Hematopoietic multipotent progenitor cell (in vitro differentiated cells): Measurements from ENCODE around the gene PPA2. TPM values are rescaled to one million over a fixed set of nuclear protein-coding genes. Genes with fewer than 3 reads are reported as not detected.
"Not testable (repeated sequence)": the region's sequence is repeated elsewhere in the genome, so short reads cannot be mapped to it uniquely, and the experiment has no call there.

Experiments used
- DNase-seq, 3 donors: peaks; one replicate each; pipeline ENCODE4 v3.0.0-alpha.2; 2011 to 2015; ENCODE audit warnings: low read depth in 2 of 3, low spot score in 2 of 3
- total RNA-seq: library from RNA; depleted of rRNA; stranded (reverse); fragments of >200 nt; gene quantifications from one replicate; pipeline ENCODE4 v1.2.3, GENCODE V29; 2012

Gene PPA2
- total RNA-seq, 1 donor, result 60.6 TPM

DNA sequence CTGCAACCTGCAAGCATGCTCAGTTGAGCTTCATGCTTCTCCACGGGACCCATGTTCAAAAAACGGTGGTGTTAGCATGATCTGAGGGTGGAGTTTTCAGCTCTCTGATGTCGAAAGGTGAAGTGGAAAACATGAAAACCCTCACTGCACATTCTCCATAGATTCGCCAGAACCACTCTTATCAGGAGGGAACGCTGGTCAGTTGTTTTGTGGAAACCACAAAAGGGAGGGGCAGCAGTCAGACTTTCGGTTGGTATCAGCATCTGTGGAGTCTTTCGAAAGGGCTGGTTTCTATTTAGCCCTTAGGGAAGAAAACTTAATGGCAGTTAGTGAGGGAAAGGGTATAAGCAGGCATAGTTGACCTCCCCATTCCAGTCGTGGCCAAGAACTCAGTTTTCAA lies 12.6 kb downstream of the PPA2 start:
- DNase-seq, result peak in 2 of 3 donors; percentile 26 to 44

DNA sequence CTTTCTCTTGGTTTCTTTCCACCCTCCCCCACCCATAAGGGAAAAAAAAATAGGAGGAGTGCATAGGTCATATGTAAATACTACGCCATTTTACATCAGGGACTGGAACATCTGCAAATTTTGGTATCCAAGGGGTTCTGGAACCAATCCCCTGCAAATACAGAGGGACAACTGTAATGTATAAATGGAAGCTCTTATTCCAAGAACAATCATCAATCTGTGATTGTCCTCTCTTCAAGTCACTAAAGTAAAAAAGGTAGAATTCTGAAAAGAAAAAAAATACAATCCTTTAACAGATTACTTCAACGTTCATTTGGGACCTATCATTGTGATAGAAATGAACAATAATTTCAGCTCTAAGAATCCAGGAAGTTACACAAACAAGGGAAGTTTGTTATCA lies 13.6 kb downstream of the PPA2 start:
- no peak for DNase-seq

DNA sequence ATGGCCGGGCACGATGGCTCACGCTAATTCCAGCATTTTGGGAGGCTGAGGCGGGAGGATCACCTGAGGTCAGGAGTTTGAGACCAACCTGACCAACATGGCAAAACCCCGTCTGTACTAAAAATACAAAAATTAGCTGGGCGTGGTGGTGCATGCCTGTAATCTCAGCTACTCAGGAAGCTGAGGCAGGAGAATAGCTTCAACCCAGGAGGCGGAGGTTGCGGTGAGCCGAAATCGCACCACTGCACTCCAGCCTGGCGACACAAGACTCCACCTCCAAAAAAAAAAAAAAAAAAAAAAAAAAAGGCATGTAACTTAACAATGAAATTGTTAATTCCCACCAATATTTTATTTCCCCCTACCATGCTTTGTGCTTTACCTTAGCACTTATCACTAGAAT lies 15.3 kb downstream of the PPA2 start:
- not testable (repeated sequence) for DNase-seq

DNA sequence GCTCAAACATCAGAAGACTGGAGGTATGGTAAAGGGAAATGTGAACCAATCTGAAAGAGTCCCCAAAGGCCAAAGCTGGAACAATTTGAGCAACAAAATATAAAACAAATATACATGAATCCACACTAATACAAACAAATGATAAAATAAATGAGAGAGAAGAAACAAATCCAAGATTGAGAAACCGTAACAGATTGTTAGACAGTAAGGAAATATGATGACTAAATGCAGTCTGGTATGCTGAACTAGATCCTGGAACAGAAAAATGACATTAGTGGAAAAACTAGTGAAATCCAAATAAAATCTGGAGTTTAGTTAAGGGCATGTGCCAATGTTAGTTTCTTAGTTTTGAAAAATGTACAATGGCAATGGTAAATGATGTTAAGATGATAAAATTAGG lies 15.9 kb downstream of the PPA2 start:
- no peak for DNase-seq

DNA sequence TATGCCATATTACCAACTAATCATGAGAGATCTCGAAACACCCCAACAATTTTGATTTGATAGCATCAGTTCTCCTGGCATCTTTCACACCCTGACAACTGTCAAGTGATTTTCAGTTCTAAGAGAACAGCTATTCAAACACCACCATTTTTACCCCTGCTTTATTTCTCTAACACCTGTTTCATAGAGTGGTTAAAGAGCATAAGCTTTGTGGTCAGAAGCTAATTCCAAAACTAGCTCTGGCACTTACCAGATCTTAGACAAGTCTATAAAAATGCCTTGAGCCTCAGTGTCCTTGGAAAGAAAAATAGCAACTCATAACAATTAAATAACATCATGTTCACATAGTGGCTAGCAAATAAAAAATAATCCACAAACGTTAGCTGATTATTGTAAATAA lies 17.9 kb downstream of the PPA2 start:
- no peak for DNase-seq

DNA sequence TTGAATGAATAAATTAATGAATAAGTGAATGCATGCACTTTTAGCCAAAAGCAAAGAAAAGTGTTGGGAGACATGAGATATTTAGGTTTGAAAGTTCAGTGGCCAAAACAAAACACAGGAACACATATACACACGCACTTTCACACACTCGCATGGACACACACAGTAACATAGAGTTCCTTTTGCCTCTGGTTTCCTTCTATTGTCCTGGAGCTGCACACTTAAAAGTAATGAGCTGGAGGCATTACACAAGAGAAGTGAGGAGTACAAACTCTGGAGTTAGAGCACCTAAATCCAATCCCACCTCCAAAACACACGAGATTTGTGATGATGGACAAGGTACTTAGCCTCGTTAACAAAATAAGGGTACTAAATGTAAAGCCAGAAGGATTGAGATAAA lies 18.7 kb downstream of the PPA2 start:
- DNase-seq, result no peak

DNA sequence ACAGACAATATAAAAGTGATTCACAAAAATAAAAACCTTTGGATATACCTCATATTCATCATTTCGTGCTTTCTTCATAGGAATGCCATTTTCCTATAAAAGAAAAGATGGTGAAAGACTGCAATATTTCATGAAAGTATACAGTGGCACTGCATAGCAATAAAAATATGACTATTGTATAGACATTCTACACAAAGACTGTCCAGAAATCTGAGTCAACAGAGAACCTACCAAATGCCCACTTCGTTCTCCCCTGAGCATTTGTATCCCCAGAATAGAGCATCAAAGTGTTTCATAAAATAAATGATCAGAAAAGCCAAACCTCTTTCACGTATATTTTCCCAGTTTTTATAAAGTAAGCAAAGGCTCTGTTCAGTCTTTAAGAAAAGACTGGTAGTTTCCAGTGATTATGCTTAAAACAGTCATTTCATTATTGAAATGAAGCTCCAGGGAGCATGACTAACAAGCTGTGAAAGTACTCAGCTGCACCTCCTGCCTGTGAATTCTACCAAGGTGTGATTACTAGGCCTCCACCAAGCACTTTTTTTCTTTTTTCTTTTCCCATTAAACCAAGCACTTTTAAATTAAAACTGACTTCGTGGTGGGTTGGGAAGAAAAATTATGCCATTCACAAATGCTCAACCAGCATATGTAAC lies 20.2 kb downstream of the PPA2 start:
- DNase-seq, result no peak

DNA sequence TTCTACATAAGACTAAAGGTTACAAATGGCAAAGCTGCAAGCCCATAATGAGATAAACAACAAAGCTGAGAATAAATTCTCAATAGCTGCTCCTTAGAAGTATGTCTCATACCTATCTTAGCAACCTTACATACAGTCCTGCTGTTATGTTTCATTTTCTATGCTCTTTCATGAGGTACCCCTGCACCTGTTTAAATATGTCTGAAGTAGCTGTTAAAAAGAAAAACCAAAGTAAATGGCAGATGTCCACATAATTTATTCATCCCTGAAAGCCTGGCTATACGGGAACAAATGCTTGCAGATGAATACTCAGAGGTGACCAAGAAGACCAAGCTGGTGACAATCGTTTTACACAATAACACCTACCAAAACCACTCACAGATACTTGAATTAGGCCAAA lies 22.5 kb downstream of the PPA2 start:
- no peak for DNase-seq

DNA sequence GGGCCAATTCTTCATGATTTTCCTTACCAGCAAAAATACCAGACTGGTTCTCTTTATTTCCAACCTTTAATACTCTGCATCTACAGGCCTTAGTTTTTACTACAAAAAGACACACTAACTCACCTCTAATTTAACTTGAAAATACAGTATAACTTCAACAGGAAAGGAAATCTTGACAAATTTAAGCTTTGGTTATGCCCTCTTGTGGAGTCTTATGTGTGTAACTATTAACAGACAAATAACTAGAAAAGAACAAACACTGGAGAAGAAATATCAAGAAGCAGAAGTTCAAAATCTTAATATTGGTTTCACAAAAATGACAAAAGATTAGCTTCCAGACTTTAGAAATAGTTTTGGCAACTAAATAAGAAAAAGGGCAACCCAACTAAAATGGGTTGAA lies 33.0 kb downstream of the PPA2 start:
- no peak for DNase-seq

DNA sequence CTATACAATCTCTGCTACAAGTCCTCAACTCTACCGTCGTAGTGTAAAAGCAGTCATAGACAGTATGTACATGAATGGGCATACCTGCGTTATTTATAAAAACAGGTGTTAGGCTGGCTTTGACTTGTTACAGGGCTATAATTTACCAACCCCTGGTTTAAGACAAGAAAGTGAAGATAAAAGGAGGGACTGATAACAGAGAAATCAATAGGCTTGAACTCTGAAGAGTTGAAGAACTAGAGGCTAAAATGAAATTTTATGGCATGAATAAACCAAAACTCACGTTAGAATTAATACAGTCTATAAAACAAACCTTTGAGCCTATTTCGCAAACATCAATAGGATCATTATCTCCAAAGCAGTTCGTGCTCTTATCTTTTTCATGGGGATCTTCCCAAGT lies 36.2 kb downstream of the PPA2 start:
- DNase-seq, result no peak

DNA sequence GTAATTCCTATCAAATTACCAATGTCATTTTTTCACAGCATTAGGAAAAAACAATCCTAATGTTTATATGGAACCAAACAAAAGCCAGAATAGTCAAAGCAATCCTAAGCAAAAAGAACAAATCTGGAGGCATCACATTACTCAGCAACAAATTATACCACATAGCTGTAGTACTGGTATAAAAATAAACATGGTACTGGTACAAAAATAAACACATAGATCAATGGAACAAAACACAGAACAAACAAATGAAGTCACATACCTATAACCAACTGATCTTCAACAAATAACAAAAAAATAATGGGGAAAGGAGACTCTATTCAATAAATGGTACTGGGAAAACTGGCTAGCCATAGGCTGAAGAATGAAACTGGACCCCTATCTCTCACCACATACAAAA lies 37.4 kb downstream of the PPA2 start:
- DNase-seq, result no peak

DNA sequence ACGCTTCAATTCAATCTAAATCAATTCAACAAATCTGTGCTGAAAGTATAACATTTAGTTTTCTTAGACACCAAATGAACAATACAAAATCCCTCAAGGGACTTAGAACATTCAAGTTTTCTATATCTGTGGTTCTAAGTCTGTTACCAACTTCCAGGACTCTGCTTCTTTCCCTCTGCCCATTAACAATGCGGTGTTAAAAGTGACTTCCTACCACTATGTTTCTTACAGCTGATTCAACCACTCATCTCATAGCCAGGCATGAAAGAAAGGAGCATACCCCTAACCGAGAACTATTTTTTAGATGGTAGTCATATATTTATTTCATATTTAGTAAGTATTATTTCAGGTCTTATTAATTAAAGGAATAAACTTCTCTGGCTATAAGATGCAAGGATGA lies 38.9 kb downstream of the PPA2 start:
- DNase-seq, result no peak

DNA sequence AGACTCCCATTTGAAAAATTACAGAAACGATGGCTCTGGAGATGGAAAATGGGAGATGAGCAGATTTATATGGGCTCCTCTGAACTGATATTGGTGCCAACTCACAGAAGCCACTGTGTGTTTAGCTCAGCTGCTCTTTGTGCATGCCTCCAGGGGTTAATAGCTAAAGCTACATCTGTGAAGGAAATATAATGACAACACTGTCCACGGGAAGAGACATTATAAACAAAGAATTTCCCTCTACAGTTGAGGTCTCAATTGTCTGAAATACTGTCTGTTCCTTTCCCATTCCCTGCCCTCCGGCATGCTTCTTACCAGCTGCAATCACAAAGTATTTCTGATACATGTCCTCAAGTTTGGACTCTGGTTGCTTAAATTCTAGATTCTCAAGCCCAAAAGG lies 40.4 kb downstream of the PPA2 start:
- DNase-seq, result no peak

DNA sequence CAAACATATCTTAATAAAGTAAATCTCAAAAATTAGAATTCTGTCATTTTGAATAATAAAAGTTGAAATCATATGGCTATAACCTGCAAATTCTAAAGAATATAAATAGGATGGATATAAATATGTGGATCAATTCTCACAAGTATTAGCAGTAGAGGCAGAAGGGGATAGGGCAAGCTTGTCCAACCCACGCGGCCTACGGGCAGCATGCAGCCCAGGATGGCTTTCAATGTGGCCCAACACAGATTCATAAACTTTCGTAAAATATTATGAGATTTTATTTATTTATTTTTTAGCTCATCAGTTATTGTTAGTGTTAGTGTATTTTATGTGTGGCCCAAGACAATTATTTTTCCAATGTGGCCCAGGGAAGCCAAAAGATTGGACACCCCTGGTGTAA lies 41.4 kb downstream of the PPA2 start:
- DNase-seq, result no peak

DNA sequence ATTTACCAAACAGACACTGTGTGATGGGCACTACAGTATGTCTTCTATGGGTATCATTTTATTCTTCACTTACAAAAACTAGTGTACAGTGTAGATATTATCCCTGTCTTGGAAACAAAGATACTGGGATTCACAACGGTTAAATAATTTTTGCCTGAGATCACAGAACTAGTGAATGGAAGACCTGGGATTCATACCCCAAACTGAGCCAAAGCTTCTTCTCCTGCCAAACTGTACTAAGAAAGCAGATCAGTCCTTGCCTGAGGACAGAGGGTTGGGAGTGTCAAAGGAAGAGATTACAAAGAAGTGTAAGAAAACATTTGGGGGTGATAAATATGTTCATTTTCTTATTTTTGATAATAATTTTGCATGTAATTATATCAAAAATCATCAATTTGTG lies 43.1 kb downstream of the PPA2 start:
- no peak for DNase-seq

DNA sequence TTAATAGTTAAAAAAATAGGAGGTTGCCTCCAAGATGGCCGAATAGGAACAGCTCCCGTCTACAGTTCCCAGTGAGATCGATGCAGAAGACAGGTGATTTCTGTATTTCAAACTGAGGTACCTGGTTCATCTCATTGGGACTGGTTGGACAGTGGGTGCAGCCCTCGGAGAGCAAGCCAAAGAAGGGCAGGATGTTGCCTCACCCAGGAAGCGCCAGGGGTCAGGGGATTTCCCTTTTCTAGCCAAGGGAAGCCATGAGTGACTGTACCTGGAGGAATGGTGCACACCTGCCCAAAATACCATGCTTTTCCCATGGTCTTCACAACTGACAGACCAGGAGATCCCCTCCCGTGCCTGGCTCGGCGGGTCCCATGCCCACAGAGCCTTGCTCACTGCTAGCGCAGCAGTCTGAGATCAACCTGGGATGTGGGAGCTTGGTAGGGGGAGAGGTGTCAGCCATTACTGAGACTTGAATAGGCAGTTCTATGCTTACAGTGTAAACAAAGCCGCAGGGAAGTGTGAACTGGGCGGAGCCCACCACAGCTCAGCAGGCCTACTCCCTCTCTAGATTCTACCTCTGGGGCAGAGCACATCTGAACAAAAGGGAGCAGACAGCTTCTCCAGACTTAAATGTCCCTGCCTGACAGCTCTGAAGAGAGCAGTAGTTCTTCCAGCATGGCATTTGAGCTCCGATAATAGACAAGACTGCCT lies 47.5 kb downstream of the PPA2 start:
- DNase-seq, result no peak

DNA sequence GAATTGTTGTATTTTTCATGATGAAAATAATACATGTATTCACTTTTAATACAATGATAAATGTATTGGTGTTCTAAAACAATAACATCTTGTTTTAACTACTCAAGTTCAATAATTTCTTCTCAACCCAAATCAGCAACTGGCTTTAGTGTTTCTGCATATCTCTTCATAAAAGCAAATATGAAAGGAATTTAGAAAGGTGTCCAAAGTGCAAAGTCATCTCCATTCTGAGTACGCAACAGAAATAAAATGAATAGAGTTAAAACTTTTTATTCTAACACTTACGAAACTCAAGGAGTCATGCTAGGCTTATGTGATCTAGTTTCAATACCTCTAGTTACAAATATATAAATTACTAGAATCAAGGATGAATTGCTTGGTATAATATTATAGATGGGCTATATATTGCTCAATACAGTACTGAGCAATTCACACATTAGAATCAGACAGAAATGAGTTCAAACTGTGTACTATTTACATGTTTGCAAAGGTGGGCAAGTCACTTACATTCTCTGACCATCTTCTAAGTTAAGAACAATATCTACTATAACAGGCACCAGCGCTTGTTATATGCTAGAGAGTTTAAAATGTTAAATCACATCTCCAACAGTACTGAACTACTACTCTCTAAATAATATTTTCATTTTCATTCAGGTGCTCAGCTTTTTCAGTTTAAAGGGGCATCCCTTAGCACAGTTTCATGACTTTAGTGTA lies 51.5 kb downstream of the PPA2 start:
- no peak for DNase-seq

DNA sequence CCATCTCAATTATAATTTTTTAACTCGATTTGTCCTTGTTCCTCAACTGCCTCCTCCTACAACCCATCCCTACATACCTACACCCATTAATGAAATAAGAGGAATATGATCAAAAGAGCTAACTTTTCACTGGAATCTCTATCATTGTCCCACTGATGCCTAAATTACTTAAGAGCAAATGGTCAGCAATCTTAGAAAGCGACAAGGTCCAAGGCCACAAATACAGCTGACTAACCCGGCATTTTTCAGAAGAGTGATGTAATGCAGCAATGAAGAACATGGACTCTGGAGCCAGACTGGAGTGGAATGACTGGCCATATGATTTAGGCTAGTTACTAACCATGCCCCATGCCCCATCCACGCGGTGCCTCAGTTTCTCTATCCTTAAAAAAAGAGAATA lies 56.2 kb downstream of the PPA2 start:
- no peak for DNase-seq

DNA sequence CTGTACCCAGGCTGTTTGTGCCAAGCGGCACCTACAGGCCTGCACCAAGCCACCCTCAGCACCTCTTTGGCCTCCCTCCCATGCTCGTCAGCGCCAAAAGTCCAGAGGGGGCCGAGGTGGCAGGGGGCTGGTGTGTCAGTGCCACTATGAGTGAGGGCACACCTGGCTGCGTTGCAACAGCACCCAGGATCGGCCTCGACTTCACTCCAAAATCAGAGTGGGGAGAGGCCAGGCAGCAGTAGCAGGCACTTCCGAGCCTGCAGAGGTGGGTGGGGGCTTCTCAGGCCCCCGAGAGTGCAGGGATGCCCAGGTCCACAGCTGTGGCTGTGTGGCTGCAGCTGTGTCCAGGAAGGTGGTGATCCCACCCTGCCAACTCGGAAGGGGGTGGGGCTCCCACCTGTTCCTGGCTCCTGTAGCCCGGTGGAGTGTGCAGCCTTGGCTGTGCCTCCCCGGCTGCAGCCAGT lies 58.5 kb downstream of the PPA2 start:
- DNase-seq, result no peak

DNA sequence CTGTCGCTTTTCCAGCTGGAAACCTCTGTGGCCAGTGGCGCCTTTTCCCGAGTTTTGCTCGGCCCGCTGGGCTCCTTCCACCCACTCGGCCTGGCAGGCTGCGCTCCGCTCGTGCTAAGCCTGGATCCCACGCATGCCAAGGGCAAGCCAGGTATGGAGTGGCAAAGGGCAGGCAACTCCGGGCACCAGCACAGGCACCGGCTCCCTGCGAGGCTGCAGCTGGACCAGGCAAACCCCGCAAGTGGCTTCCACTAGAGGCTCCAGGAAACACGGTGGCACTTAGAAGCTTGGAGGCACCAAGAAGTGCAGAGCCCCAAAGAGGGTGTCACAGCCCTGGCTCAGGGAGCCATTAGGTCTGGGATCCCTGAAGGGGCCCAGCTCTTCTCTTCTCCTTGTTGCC lies 59.5 kb downstream of the PPA2 start:
- DNase-seq, result no peak

DNA sequence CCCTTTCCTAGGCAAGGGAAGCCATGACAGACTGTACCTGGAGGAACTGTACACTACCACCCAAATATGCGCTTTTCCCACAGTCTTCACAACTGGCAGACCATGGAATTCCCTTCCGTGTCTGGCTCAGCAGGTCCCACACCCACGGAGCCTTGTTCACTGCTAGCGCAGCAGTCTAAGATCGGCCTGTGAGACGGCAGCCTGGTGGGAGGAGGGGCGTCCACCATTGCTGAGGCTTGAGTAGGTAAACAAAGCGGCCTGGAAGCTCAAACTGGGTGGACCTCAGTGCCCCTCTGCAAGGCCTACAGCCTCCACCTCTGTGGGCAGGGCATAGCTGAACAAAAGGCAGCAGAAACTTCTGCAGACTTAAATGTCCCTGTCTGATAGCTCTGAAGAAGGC lies 64.7 kb downstream of the PPA2 start:
- not testable (repeated sequence) for DNase-seq
